IMR-90 (cell line): Measurements from ENCODE around the gene DUSP22. TPM values are rescaled to one million over a fixed set of nuclear protein-coding genes. Genes with fewer than 3 reads are reported as not detected.

Source experiments
- ATAC-seq: fragments of 200-7000 bp; cut with Tn5 transposase; 2 replicates; pipeline ENCODE4 v1.9.1; 2020; ENCODE audit warnings: low read depth, mild to moderate bottlenecking, moderate library complexity
- BruUV-seq: library from RNA; stranded (reverse); fragments of 400-500 nt; replicated peaks from 2 replicates; lab custom pipeline; 2021; lab: Mats Ljungman, UMichigan
- CTCF ChIA-PET: fragments of 300-600 bp; formaldehyde crosslinking; extraction: SDS; loops from one replicate; lab custom pipeline; 2021; ENCODE audit warnings: antibody characterized with exemption; lab: Yijun Ruan, JAX
- POLR2A ChIA-PET: fragments of 300-600 bp; sonication (Branson Sonifier 250); formaldehyde crosslinking; loops from one replicate; lab custom pipeline; 2022; ENCODE audit warnings: antibody characterized with exemption; ENCODE audit not compliant: unreplicated experiment; lab: Charles Lee
- DNase-seq: peaks from one replicate; pipeline ENCODE4 v3.0.0; 2013
- H2AFZ ChIP-seq: replicated peaks from 2 replicates; pipeline ENCODE3; 2013; ENCODE audit warnings: low read length, mild to moderate bottlenecking; ENCODE audit not compliant: poor library complexity
- H2AK5ac ChIP-seq: 2 replicates; pipeline ENCODE4 v1.6.1; 2013; ENCODE audit warnings: low read depth, low read length, inconsistent platforms
- H2AK9ac ChIP-seq: replicated peaks from 2 replicates; pipeline ENCODE3; 2013; ENCODE audit warnings: mild to moderate bottlenecking, low read depth, low read length, moderate library complexity; ENCODE audit not compliant: poor library complexity
- H2BK120ac ChIP-seq: 2 replicates; pipeline ENCODE4 v1.6.1; 2013; ENCODE audit warnings: low read depth, low read length, inconsistent platforms
- H2BK15ac ChIP-seq: 3 replicates; pipeline ENCODE4 v1.6.1; 2013; ENCODE audit warnings: low read depth, low read length, inconsistent platforms
- H2BK20ac ChIP-seq: 2 replicates; pipeline ENCODE4 v1.6.1; 2013; ENCODE audit warnings: low read depth, mild to moderate bottlenecking, inconsistent platforms, low read length, moderate library complexity
- H2BK5ac ChIP-seq: 2 replicates; pipeline ENCODE4 v1.6.1; 2013; ENCODE audit warnings: mild to moderate bottlenecking, low read depth, low read length, inconsistent platforms; ENCODE audit not compliant: poor library complexity, severe bottlenecking
- H3K14ac ChIP-seq: replicated peaks from 2 replicates; pipeline ENCODE4 v1.6.1; 2013; ENCODE audit warnings: low read depth, low read length, inconsistent platforms
- H3K18ac ChIP-seq: 2 replicates; pipeline ENCODE4 v1.6.1; 2013; ENCODE audit warnings: low read depth, low read length, control low read depth
- H3K23ac ChIP-seq: 2 replicates; pipeline ENCODE4 v1.6.1; 2013; ENCODE audit warnings: low read depth, low read length, inconsistent platforms
- H3K27ac ChIP-seq: 2 replicates; pipeline ENCODE4 v1.5.1; 2013; ENCODE audit warnings: mild to moderate bottlenecking, control low read depth, low read length; ENCODE audit not compliant: insufficient read depth
- H3K27me3 ChIP-seq: 2 replicates; pipeline ENCODE4 v1.6.1; 2013; ENCODE audit warnings: low read length; ENCODE audit not compliant: control insufficient read depth, insufficient read depth
- H3K36me3 ChIP-seq: 2 replicates; pipeline ENCODE4 v1.6.1; 2013; ENCODE audit warnings: low read length, mixed read lengths; ENCODE audit not compliant: control insufficient read depth, insufficient read depth
- H3K4ac ChIP-seq: 2 replicates; pipeline ENCODE4 v1.6.1; 2013; ENCODE audit warnings: low read depth, low read length, inconsistent platforms
- H3K4me1 ChIP-seq: 2 replicates; pipeline ENCODE4 v1.6.1; 2013; ENCODE audit warnings: low read length, mixed read lengths; ENCODE audit not compliant: control insufficient read depth, insufficient read depth
- H3K4me2 ChIP-seq: 2 replicates; pipeline ENCODE4 v1.6.1; 2013; ENCODE audit warnings: low read depth, mild to moderate bottlenecking, control low read depth, low read length, moderate library complexity
- H3K4me3 ChIP-seq: 2 replicates; pipeline ENCODE4 v1.5.1; 2013; ENCODE audit warnings: low read depth, mild to moderate bottlenecking, control low read depth, low read length, moderate library complexity; ENCODE audit not compliant: insufficient read depth
- H3K56ac ChIP-seq: 2 replicates; pipeline ENCODE4 v1.6.1; 2013; ENCODE audit warnings: low read length, inconsistent platforms; ENCODE audit not compliant: insufficient read depth; ENCODE audit errors: extremely low read depth
- H3K79me1 ChIP-seq, 2 experiments: 2 replicates each; pipeline ENCODE4 v1.6.1; 2013; ENCODE audit warnings: low read length in 2 of 2, inconsistent platforms in 1 of 2, low read depth in 1 of 2
- H3K9ac ChIP-seq: 2 replicates; pipeline ENCODE4 v1.6.1; 2013; ENCODE audit warnings: low read depth, low read length, control low read depth
- H3K9me1 ChIP-seq: 2 replicates; pipeline ENCODE4 v1.6.1; 2013; ENCODE audit warnings: low read length, inconsistent platforms; ENCODE audit not compliant: insufficient read depth
- H3K9me3 ChIP-seq: 2 replicates; pipeline ENCODE4 v1.6.1; 2013; ENCODE audit warnings: low read length; ENCODE audit not compliant: control insufficient read depth, insufficient read depth
- H4K20me1 ChIP-seq: 2 replicates; pipeline ENCODE4 v1.6.1; 2013; ENCODE audit warnings: low read length, inconsistent platforms; ENCODE audit not compliant: insufficient read depth
- H4K5ac ChIP-seq: 2 replicates; pipeline ENCODE4 v1.6.1; 2013; ENCODE audit warnings: mild to moderate bottlenecking, low read depth, low read length, control low read depth
- H4K8ac ChIP-seq, 2 experiments: 2 replicates each; pipeline ENCODE4 v1.6.1; 2013; ENCODE audit warnings: low read depth in 2 of 2, low read length in 2 of 2, control low read depth in 1 of 2, inconsistent platforms in 1 of 2
- H4K91ac ChIP-seq: 2 replicates; pipeline ENCODE4 v1.6.1; 2013; ENCODE audit warnings: low read depth, low read length, inconsistent platforms; ENCODE audit not compliant: insufficient read depth
- BHLHE40 ChIP-seq: fragments of 150-350 bp; IDR thresholded peaks from 2 replicates; pipeline ENCODE4 v1.6.1; 2016; ENCODE audit warnings: mild to moderate bottlenecking, low read depth, low read length
- CEBPB ChIP-seq: IDR thresholded peaks from 2 replicates; pipeline ENCODE4 v1.6.1; 2012; ENCODE audit warnings: low read depth, low read length, improper control_type of control experiment
- CHD1 ChIP-seq: IDR thresholded peaks from 2 replicates; pipeline ENCODE4 v1.6.1; 2012; ENCODE audit warnings: low read depth, low read length, improper control_type of control experiment
- CTCF ChIP-seq: conservative IDR thresholded peaks from 2 replicates; pipeline ENCODE4 v1.5.1; 2012; ENCODE audit warnings: mild to moderate bottlenecking, low read depth, low read length, improper control_type of control experiment
- ELK1 ChIP-seq: fragments of 150-350 bp; IDR thresholded peaks from 2 replicates; pipeline ENCODE4 v1.6.1; 2016; ENCODE audit warnings: low read depth, mild to moderate bottlenecking, low read length, moderate library complexity, borderline replicate concordance
- FOS ChIP-seq: fragments of 150-350 bp; IDR thresholded peaks from 2 replicates; pipeline ENCODE4 v1.6.1; 2016; ENCODE audit warnings: low read depth, low read length
- MAFK ChIP-seq: IDR thresholded peaks from 2 replicates; pipeline ENCODE4 v1.6.1; 2012; ENCODE audit warnings: low read depth, low read length, improper control_type of control experiment
- MAZ ChIP-seq: IDR thresholded peaks from 2 replicates; pipeline ENCODE4 v1.6.1; 2012; ENCODE audit warnings: low read depth, mild to moderate bottlenecking, low read length, improper control_type of control experiment, moderate library complexity, borderline replicate concordance
- MXI1 ChIP-seq: IDR thresholded peaks from 2 replicates; pipeline ENCODE4 v1.6.1; 2012; ENCODE audit warnings: low read depth, mild to moderate bottlenecking, low read length, moderate library complexity, borderline replicate concordance
- NFE2L2 ChIP-seq: fragments of 150-350 bp; IDR thresholded peaks from 2 replicates; pipeline ENCODE4 v1.6.1; 2016; ENCODE audit warnings: low read depth, mild to moderate bottlenecking, low read length
- POLR2A ChIP-seq: IDR thresholded peaks from 2 replicates; pipeline ENCODE4 v1.6.1; 2012; ENCODE audit warnings: mild to moderate bottlenecking, low read depth, low read length
- RAD21 ChIP-seq: IDR thresholded peaks from 2 replicates; pipeline ENCODE4 v1.6.1; 2012; ENCODE audit warnings: low read length, improper control_type of control experiment
- RCOR1 ChIP-seq: IDR thresholded peaks from 2 replicates; pipeline ENCODE4 v1.6.1; 2012; ENCODE audit warnings: mild to moderate bottlenecking, low read length, improper control_type of control experiment; ENCODE audit not compliant: insufficient replicate concordance
- RFX5 ChIP-seq: IDR thresholded peaks from 2 replicates; pipeline ENCODE4 v1.8.0; 2012; ENCODE audit warnings: low read depth, mild to moderate bottlenecking, low read length, moderate library complexity
- SMC3 ChIP-seq: fragments of 150-350 bp; IDR thresholded peaks from 2 replicates; pipeline ENCODE4 v1.6.1; 2016; ENCODE audit warnings: low read depth, mild to moderate bottlenecking, antibody characterized with exemption, low read length, moderate library complexity
- USF2 ChIP-seq: fragments of 150-350 bp; IDR thresholded peaks from 2 replicates; pipeline ENCODE4 v1.6.1; 2017; ENCODE audit warnings: mild to moderate bottlenecking, antibody characterized with exemption, low read length, low read depth
- WGBS, 2 experiments: methylation state at CpG; one replicate each; pipeline versions ENCODE4 v1.1.5 to v1.1.7; 2013; ENCODE audit warnings: missing lambda C conversion rate in 2 of 2; ENCODE audit not compliant: insufficient read length in 1 of 2; ENCODE audit errors: extremely low coverage in 2 of 2; 5-methylcytosine and 5-hydroxymethylcytosine counted together
- dilution Hi-C: fragments of 300-500 bp; cut with HindIII; formaldehyde crosslinking; loops from one replicate; pipeline ENCODE4 v1.14.3; 2018; ENCODE audit warnings: low sequenced_read_pairs; ENCODE audit not compliant: unreplicated experiment
- in situ Hi-C: fragments of 300-500 bp; cut with MboI; formaldehyde crosslinking; loops from 3 replicates; pipeline ENCODE4 v1.14.3; 2019; ENCODE audit warnings: low sequenced_read_pairs, inconsistent platforms, mixed read lengths
- intact Hi-C: fragments of 100-400 bp; cut with micrococcal nuclease; formaldehyde crosslinking; loops from 2 replicates; pipeline ENCODE4 v1.10.0; 2022
- polyA plus RNA-seq, 3 experiments: library from polyadenylated mRNA; depleted of rRNA; stranded (reverse); fragments of >200 nt; gene quantifications; 2 replicates each; pipeline ENCODE4 v1.2.3, GENCODE V29; 2012; ENCODE audit warnings: low replicate concordance in 1 of 3
- total RNA-seq: library from RNA; depleted of rRNA; stranded (reverse); fragments of >200 nt; gene quantifications from 2 replicates; pipeline ENCODE4 v1.2.3, GENCODE V29; 2012

Gene DUSP22
- total and polyA plus RNA-seq, 2 of the 4 experiments (the other 2 are of a cell fraction): 7.1 to 8.2 TPM

- Histone ChIP-seq H2AK5ac (no peak overlapping the region), H3K9me3 (peaks cover 2% of the 10 kb centered on the region; the same call in 1 of the 2 replicates)
Measured at GRCh38 chr6:324116-324728, 31.9 kb downstream of the DUSP22 start.

More at GRCh38 chr6:324116-324728, 31.9 kb downstream of the DUSP22 start:
- no peaks in the 10 kb centered on the region for H3K27me3 ChIP-seq
- 0 out of 4 replicates have a peak, but pooled peaks cover 0 to 3% of the 10 kb centered on the region in 2 experiments for H3K79me1 ChIP-seq
- no TSS peak for BruUV-seq
- no peaks in the 10 kb centered on the region; the same call in 1 of the 2 replicates for H3K9me1 ChIP-seq
- ATAC-seq: no peak
- in situ Hi-C loops (no loop called here), dilution Hi-C loops (no loop called here), intact Hi-C loops (no loop called here)
- H4K20me1 ChIP-seq: no peaks in the 10 kb centered on the region; the same call in 1 of the 2 replicates
- H2BK20ac ChIP-seq: no peak overlapping the region
- no peak overlapping the region for H2BK120ac ChIP-seq
- POLR2A ChIA-PET: no interaction called here
- no peak overlapping the region for H4K5ac ChIP-seq
- WGBS, 2 experiments: 79% methylated on average over 11 of the region's 19 CpGs; no CpG with 5 or more reads in 1 of the 2 experiments
- no peak for DNase-seq
- H4K8ac ChIP-seq: no peak overlapping the region
- no peak overlapping the region for H2BK5ac ChIP-seq
- H2AK9ac ChIP-seq: peak overlapping the region; percentile 11
- no peak overlapping the region for H3K23ac ChIP-seq
- H3K4me2 ChIP-seq: no peak overlapping the region
- H2AFZ ChIP-seq: peak overlapping the region; percentile 18
- no peak overlapping the region for H3K56ac ChIP-seq
- H3K4me3 ChIP-seq: no peak overlapping the region
- H3K9ac ChIP-seq: no peak overlapping the region
- no peaks in the 10 kb centered on the region for H3K36me3 ChIP-seq
- no peak overlapping the region for H2BK15ac ChIP-seq
- H3K4me1 ChIP-seq: peaks cover 9% of the 10 kb centered on the region
- no peak overlapping the region for H3K27ac ChIP-seq
- no peak overlapping the region for H3K4ac ChIP-seq
- no peak overlapping the region for H3K18ac ChIP-seq
- TF ChIP-seq RCOR1: no peak
- TF ChIP-seq NFE2L2: no peak
- no peak for TF ChIP-seq CTCF
- no peak for TF ChIP-seq RAD21
- no peak for TF ChIP-seq CEBPB
- no peak for TF ChIP-seq MXI1
- no peak for TF ChIP-seq USF2
- no peak for TF ChIP-seq BHLHE40
- no peak for TF ChIP-seq MAFK
- TF ChIP-seq MAZ: no peak
- TF ChIP-seq ELK1: no peak
- no peak for TF ChIP-seq SMC3
- TF ChIP-seq CHD1: no peak
- no peak for TF ChIP-seq RFX5
- TF ChIP-seq POLR2A: no peak
- TF ChIP-seq FOS: no peak
- CTCF ChIA-PET: no interaction called here
- no peak overlapping the region for H4K91ac ChIP-seq
- no peak overlapping the region for H3K14ac ChIP-seq
